Fibroblast of villous mesenchyme (primary cell): ENCODE results near the gene SEMA5B. TPM values are rescaled to one million over a fixed set of nuclear protein-coding genes. Genes with fewer than 3 reads are reported as not detected.

Experiments used
- DNase-seq: peaks from one replicate; pipeline ENCODE4 v3.0.0-alpha.2; 2010; ENCODE audit warnings: low read depth
- H3K4me3 ChIP-seq: 2 replicates; pipeline ENCODE4 v1.5.1; 2011; ENCODE audit warnings: low read depth, mild to moderate bottlenecking, low read length
- CTCF ChIP-seq: IDR thresholded peaks from 2 replicates; pipeline ENCODE4 v1.5.1; 2012; ENCODE audit warnings: low read depth, mild to moderate bottlenecking, low read length; ENCODE audit not compliant: insufficient read depth
- total RNA-seq: library from RNA; depleted of rRNA; stranded (reverse); fragments of >200 nt; gene quantifications from 2 replicates; pipeline ENCODE4 v1.2.3, GENCODE V29; 2012

SEMA5B gene
- total RNA-seq, 1 donor, result not detected

GRCh38 chr3:122928396-122929187 lies 99.0 kb downstream of the SEMA5B start:
- TF ChIP-seq CTCF, result no peak
- no peak overlapping the region for H3K4me3 ChIP-seq
- no peak for DNase-seq

DNA sequence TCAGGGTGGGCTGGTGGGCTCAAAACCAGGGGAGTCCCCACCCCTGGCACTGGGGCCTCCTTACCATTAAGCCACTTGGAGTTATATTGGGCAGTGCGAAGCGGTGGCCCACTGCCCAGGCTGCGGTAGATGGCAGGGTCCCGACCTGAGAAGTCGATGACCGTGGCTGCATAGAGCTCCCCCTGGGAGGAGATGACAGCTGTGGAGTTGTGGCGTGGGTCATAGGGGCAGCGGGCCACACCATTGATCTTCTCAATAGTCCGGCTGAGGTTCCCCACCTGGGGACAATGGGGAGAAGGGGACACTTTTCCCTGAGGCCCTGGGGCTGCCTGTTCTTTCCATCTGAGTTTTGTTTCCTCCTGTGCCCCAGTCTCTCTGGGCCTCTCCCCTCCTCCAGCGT lies 99.8 kb downstream of the SEMA5B start:
- TF ChIP-seq CTCF, result no peak
- H3K4me3 ChIP-seq, result no peak overlapping the region
- DNase-seq, result no peak

GRCh38 chr3:122926811-122927210 lies 100.8 kb downstream of the SEMA5B start:
- no peak overlapping the region for H3K4me3 ChIP-seq
- no peak for DNase-seq
- no peak for TF ChIP-seq CTCF

DNA sequence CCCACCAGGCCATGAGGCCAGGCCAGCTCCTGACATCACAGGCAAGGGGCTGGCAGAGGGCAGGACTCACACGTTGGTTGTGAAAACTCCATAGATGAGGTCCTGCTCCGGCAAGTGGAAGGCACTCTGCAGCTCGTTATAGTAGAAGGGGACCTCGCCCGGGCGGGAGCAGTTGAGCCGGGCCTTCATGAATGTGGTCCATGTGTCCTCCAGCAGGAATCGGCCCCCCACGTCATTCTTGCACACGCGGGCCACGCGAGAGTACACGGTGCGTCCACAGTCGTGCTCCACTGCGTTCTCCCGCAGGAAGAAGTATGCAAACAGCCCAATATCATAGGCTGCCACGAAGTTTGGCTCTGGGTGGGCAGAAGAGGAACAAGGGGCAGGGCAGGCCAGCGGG lies 101.2 kb downstream of the SEMA5B start:
- DNase-seq, result no peak
- H3K4me3 ChIP-seq, result no peak overlapping the region
- no peak for TF ChIP-seq CTCF

- no peak for DNase-seq
These were observed 101.8 kb downstream of the SEMA5B start for GRCh38 chr3:122925756-122926155.

GRCh38 chr3:122924056-122924455 lies 103.5 kb downstream of the SEMA5B start:
- no peak for TF ChIP-seq CTCF
- no peak for DNase-seq

More at GRCh38 chr3:122925756-122926155, 101.8 kb downstream of the SEMA5B start:
- TF ChIP-seq CTCF, result no peak
- no peak overlapping the region for H3K4me3 ChIP-seq

GRCh38 chr3:122923611-122924010 lies 104.0 kb downstream of the SEMA5B start:
- DNase-seq, result no peak
- H3K4me3 ChIP-seq, result no peak overlapping the region
- TF ChIP-seq CTCF, result no peak

More at GRCh38 chr3:122924056-122924455, 103.5 kb downstream of the SEMA5B start:
- no peak overlapping the region for H3K4me3 ChIP-seq
